ENCODE measurements around the gene PPM1M.
"Not testable (repeated sequence)": the region's sequence is repeated elsewhere in the genome, so short reads cannot be mapped to it uniquely, and the experiment has no call there.

Gene PPM1M

GRCh38 chr3:52272831-52273230, 27.3 kb downstream of the PPM1M start:
- Histone ChIP-seq H3K36me3 (ENCODE audit: insufficient read depth, insufficient read length, low read length) (peaks cover 81% of the 10 kb centered on the region), H3K4me1 (ENCODE audit: insufficient read depth, insufficient read length) (no peaks in the 10 kb centered on the region), H3K4me3 (ENCODE audit: insufficient read length, low read depth) (no peak overlapping the region)

GRCh38 chr3:52274781-52275180, 29.2 kb downstream of the PPM1M start:
- H3K9me3 ChIP-seq (ENCODE audit: insufficient read depth, low read length); H3K4me3 ChIP-seq (ENCODE audit: insufficient read length, low read depth); DNase-seq (ENCODE audit: low read depth, low spot score); H3K9ac ChIP-seq (ENCODE audit: insufficient read length, low read depth); H3K4me1 ChIP-seq (ENCODE audit: insufficient read depth, insufficient read length); H3K27me3 ChIP-seq (ENCODE audit: insufficient read depth, insufficient read length): not testable (repeated sequence)
- peaks cover 67% of the 10 kb centered on the region for H3K36me3 ChIP-seq (ENCODE audit: insufficient read depth, insufficient read length, low read length)

More at GRCh38 chr3:52272831-52273230, 27.3 kb downstream of the PPM1M start:
- H3K9ac ChIP-seq (ENCODE audit: insufficient read length, low read depth), result no peak overlapping the region
- TF ChIP-seq ZNF274 (IDR thresholded peaks at IDR 0.05; ENCODE audit: low read depth, low read length) (no peak), SUZ12 (IDR thresholded peaks at IDR 0.05; ENCODE audit: extremely low read depth, insufficient read depth, insufficient read length) (no peak), YY1 (IDR thresholded peaks at IDR 0.05; ENCODE audit: insufficient read depth, insufficient read length) (no peak)
- H3K9me3 ChIP-seq (ENCODE audit: insufficient read depth, low read length), result no peaks in the 10 kb centered on the region
- no peak for DNase-seq (ENCODE audit: low read depth, low spot score)
- H3K27me3 ChIP-seq (ENCODE audit: insufficient read depth, insufficient read length), result no peaks in the 10 kb centered on the region

- Histone ChIP-seq H3K9ac (ENCODE audit: insufficient read length, low read depth) (peak overlapping the region; percentile 92), H3K4me1 (ENCODE audit: insufficient read depth, insufficient read length) (no peaks in the 10 kb centered on the region), H3K9me3 (ENCODE audit: insufficient read depth, low read length) (no peaks in the 10 kb centered on the region), H3K27me3 (ENCODE audit: insufficient read depth, insufficient read length) (no peaks in the 10 kb centered on the region), H3K36me3 (ENCODE audit: insufficient read depth, insufficient read length, low read length) (peaks cover 52% of the 10 kb centered on the region), H3K4me3 (ENCODE audit: insufficient read length, low read depth) (peak overlapping the region; percentile 89)
- no peak for DNase-seq (ENCODE audit: low read depth, low spot score)
- TF ChIP-seq SUZ12 (IDR thresholded peaks at IDR 0.05; ENCODE audit: extremely low read depth, insufficient read depth, insufficient read length) (no peak), ZNF274 (IDR thresholded peaks at IDR 0.05; ENCODE audit: low read depth, low read length) (no peak), YY1 (IDR thresholded peaks at IDR 0.05; ENCODE audit: insufficient read depth, insufficient read length) (no peak)
Observed at GRCh38 chr3:52277071-52277964, 31.8 kb downstream of the PPM1M start.

GRCh38 chr3:52277972-52278509, 32.5 kb downstream of the PPM1M start:
- Histone ChIP-seq H3K9ac (ENCODE audit: insufficient read length, low read depth) (peak overlapping the region; percentile 92), H3K4me3 (ENCODE audit: insufficient read length, low read depth) (peak overlapping the region; percentile 89), H3K36me3 (ENCODE audit: insufficient read depth, insufficient read length, low read length) (peaks cover 49% of the 10 kb centered on the region), H3K9me3 (ENCODE audit: insufficient read depth, low read length) (no peaks in the 10 kb centered on the region), H3K4me1 (ENCODE audit: insufficient read depth, insufficient read length) (no peaks in the 10 kb centered on the region), H3K27me3 (ENCODE audit: insufficient read depth, insufficient read length) (no peaks in the 10 kb centered on the region)
- no peak for TF ChIP-seq SUZ12 (IDR thresholded peaks at IDR 0.05; ENCODE audit: extremely low read depth, insufficient read depth, insufficient read length)
- no peak for TF ChIP-seq ZNF274 (IDR thresholded peaks at IDR 0.05; ENCODE audit: low read depth, low read length)
- TF ChIP-seq YY1 (IDR thresholded peaks at IDR 0.05; ENCODE audit: insufficient read depth, insufficient read length), result no peak
- DNase-seq (ENCODE audit: low read depth, low spot score), result no peak

GRCh38 chr3:52278510-52279069, 33.0 kb downstream of the PPM1M start, which contains the start of gene WDR82:
TSS of gene WDR82 (minus strand) at chr3:52278649. CDS start at chr3:52278361, 288 bp downstream.
- DNase-seq (ENCODE audit: low read depth, low spot score), result peak; percentile 95
- H3K4me3 ChIP-seq (ENCODE audit: insufficient read length, low read depth), result peak within 1 kb of the TSS; percentile 89
- H3K27me3 ChIP-seq (ENCODE audit: insufficient read depth, insufficient read length), result no peaks in the 10 kb centered on the region
- no peaks in the 10 kb centered on the region for H3K4me1 ChIP-seq (ENCODE audit: insufficient read depth, insufficient read length)
- H3K9ac ChIP-seq (ENCODE audit: insufficient read length, low read depth), result peak within 1 kb of the TSS; percentile 92
- H3K9me3 ChIP-seq (ENCODE audit: insufficient read depth, low read length), result no peaks in the 10 kb centered on the region
- H3K36me3 ChIP-seq (ENCODE audit: insufficient read depth, insufficient read length, low read length), result peaks cover 44% of the 10 kb centered on the region
- TF ChIP-seq ZNF274 (IDR thresholded peaks at IDR 0.05; ENCODE audit: low read depth, low read length) (no peak), SUZ12 (IDR thresholded peaks at IDR 0.05; ENCODE audit: extremely low read depth, insufficient read depth, insufficient read length) (no peak), YY1 (IDR thresholded peaks at IDR 0.05; ENCODE audit: insufficient read depth, insufficient read length) (peak; percentile 82)

- peak overlapping the region; percentile 89 for H3K4me3 ChIP-seq (ENCODE audit: insufficient read length, low read depth)
- no peaks in the 10 kb centered on the region for H3K4me1 ChIP-seq (ENCODE audit: insufficient read depth, insufficient read length)
- TF ChIP-seq ZNF274 (IDR thresholded peaks at IDR 0.05; ENCODE audit: low read depth, low read length) (no peak), SUZ12 (IDR thresholded peaks at IDR 0.05; ENCODE audit: extremely low read depth, insufficient read depth, insufficient read length) (no peak), YY1 (IDR thresholded peaks at IDR 0.05; ENCODE audit: insufficient read depth, insufficient read length) (no peak)
- no peaks in the 10 kb centered on the region for H3K27me3 ChIP-seq (ENCODE audit: insufficient read depth, insufficient read length)
- H3K9ac ChIP-seq (ENCODE audit: insufficient read length, low read depth), result peak overlapping the region; percentile 84
- peaks cover 38% of the 10 kb centered on the region for H3K36me3 ChIP-seq (ENCODE audit: insufficient read depth, insufficient read length, low read length)
- H3K9me3 ChIP-seq (ENCODE audit: insufficient read depth, low read length), result no peaks in the 10 kb centered on the region
- no peak for DNase-seq (ENCODE audit: low read depth, low spot score)
Observed at GRCh38 chr3:52279596-52279995, 34.0 kb downstream of the PPM1M start.

- Histone ChIP-seq H3K36me3 (ENCODE audit: insufficient read depth, insufficient read length, low read length) (peaks cover 36% of the 10 kb centered on the region), H3K4me3 (ENCODE audit: insufficient read length, low read depth) (no peak overlapping the region), H3K9me3 (ENCODE audit: insufficient read depth, low read length) (no peaks in the 10 kb centered on the region), H3K4me1 (ENCODE audit: insufficient read depth, insufficient read length) (no peaks in the 10 kb centered on the region), H3K27me3 (ENCODE audit: insufficient read depth, insufficient read length) (no peaks in the 10 kb centered on the region), H3K9ac (ENCODE audit: insufficient read length, low read depth) (no peak overlapping the region)
- TF ChIP-seq ZNF274 (IDR thresholded peaks at IDR 0.05; ENCODE audit: low read depth, low read length) (no peak), YY1 (IDR thresholded peaks at IDR 0.05; ENCODE audit: insufficient read depth, insufficient read length) (no peak), SUZ12 (IDR thresholded peaks at IDR 0.05; ENCODE audit: extremely low read depth, insufficient read depth, insufficient read length) (no peak)
- DNase-seq (ENCODE audit: low read depth, low spot score), result no peak
Observed at GRCh38 chr3:52280050-52280461, 34.5 kb downstream of the PPM1M start.

All from NT2/D1 (cell line).